DND-41 (cell line): Measurements from ENCODE around the gene EIF4H.
"Not testable (repeated sequence)": the region's sequence is repeated elsewhere in the genome, so short reads cannot be mapped to it uniquely, and the experiment has no call there.

ENCODE experiments used
- EZH2 ChIP-seq: IDR thresholded peaks from 3 replicates; pipeline ENCODE4 v1.6.1; 2012; ENCODE audit warnings: borderline replicate concordance, low read depth, mild to moderate bottlenecking, moderate library complexity, low read length, inconsistent platforms; ENCODE audit not compliant: severe bottlenecking
- TF ChIP-seq, protein P1 (sequence below): IDR thresholded peaks from 2 replicates; pipeline ENCODE4 v1.5.1; 2012; ENCODE audit warnings: borderline replicate concordance, low read length, moderate library complexity, mild to moderate bottlenecking; ENCODE audit not compliant: poor library complexity, severe bottlenecking; ENCODE audit errors: extremely low read depth

DNA sequence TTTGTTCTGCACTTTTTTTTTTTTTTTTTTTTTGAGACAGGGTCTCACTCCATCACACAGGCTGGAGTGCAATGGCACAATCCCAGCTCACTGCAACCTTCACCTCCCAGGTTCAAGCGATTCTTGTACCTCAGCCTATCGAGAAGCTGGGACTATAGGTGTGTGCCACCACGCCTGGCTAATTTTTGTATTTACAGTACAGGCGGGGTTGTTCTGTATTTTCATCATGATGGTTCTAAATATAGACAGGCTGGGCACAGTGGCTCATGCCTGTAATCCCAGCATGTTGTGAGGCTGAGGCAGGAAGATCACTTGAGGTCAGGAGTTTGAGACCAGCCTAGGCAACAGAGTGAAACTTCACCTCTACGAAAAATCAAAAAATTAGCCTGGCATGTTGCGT, 6.8 kb upstream of the EIF4H start:
- TF ChIP-seq, protein P1, sequence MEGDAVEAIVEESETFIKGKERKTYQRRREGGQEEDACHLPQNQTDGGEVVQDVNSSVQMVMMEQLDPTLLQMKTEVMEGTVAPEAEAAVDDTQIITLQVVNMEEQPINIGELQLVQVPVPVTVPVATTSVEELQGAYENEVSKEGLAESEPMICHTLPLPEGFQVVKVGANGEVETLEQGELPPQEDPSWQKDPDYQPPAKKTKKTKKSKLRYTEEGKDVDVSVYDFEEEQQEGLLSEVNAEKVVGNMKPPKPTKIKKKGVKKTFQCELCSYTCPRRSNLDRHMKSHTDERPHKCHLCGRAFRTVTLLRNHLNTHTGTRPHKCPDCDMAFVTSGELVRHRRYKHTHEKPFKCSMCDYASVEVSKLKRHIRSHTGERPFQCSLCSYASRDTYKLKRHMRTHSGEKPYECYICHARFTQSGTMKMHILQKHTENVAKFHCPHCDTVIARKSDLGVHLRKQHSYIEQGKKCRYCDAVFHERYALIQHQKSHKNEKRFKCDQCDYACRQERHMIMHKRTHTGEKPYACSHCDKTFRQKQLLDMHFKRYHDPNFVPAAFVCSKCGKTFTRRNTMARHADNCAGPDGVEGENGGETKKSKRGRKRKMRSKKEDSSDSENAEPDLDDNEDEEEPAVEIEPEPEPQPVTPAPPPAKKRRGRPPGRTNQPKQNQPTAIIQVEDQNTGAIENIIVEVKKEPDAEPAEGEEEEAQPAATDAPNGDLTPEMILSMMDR: not testable (repeated sequence)
- TF ChIP-seq EZH2: not testable (repeated sequence)
